NCI-H2196 treated with DMSO at 0.1 percent for 48 hours (cell line): Measurements from ENCODE around the gene MYO3A.

Source experiments
- DNase-seq: peaks from one replicate; lab custom pipeline; 2025; ENCODE audit not compliant: unreplicated experiment; lab: John Stamatoyannopoulos, UW

MYO3A gene

DNA sequence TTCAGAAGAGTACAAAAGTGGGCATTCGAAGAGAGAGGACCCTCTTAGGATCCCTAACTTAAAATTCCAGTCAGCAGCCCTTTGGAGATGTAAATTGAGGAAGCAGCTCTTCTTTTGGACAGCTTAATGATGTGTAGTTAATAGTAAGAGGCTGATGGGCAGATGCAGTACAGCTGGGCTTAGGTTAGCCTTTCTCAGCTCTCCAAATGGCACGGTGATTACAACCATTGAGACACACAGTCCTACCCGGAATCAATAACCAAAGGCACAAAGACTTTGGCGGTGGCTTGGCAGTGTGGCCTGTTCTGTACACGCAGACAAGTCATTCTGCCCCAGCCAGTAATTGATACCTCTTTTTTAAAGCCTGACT lies 309.3 kb downstream of the MYO3A start:
- DNase-seq = no peak

DNA sequence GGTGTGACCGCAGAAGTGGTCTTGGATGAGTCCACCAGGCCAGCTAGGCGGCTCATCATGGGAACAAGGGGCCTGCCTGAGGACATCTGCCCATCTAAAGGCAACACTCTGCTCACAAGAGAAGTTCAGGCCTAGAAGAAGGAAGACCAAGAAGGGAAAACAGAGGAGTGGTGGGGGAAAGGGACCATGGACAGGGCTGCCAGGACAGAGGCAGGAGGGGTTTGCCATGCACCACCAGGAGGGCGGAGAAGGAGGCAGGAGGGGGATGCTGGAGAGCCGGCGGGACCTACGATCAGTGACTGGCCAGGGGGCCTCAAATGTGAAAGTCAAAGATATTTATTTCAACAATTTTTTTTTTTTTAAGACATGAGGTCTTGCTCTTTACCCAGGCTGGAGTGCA lies 315.7 kb downstream of the MYO3A start:
- no peak for DNase-seq

DNA sequence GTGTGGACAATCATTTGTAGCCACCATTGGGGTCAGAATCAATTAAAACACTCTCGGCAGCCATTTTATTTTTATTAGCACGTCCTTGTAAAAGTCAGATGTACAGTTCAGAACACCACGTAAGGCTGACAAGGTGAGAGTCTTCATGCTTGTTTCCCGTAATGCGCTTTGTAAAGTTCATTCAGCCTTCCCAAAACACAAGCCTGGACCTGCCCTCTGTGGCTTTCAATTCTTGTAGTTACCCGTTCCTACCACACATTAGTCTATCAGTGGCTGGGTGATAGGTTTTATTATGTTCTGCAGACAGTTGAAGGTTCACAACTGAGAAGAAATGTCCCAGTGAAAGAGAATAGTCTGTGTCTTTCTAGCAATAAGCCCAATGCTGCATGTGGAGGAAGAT lies 317.9 kb downstream of the MYO3A start:
- no peak for DNase-seq

DNA sequence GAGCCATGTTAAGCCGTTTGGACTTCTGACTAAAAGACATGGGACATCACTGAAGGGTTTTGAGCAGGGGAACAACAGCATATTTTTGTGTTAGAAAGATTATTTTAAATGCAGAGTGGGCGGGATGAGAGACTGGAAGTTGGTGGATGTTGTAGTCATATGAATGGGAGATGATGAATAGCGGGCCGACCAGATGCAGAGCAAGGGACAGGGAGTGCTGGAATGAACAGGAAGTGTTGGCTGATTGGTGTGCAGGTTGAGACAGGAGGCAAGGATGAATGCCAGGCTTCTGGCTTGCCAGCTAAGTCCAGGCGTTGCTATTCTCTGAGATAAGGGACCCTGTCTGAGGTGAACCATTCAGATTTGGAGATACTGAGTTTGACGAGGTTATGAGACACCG lies 320.6 kb downstream of the MYO3A start:
- DNase-seq = no peak

DNA sequence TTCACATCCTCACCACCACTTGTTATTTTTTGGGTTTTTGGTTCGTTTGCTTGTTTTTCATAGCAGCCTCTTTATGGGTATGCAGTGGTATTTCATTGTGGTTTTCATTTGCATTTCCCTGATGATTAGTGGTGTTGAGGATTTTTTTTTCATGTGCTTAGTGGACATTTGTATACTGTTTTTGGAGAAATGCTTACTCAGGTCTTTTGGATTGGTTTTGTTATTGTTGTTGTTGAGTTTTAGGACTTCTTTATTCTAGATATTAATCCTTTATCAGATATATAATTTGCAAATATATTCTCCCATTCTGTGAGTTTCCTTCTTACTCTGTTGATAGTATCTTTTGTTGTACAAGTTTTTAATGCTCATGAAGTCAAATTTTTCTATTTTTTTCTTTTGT lies 325.3 kb downstream of the MYO3A start:
- DNase-seq = no peak
